Uterus (tissue), 4 donors: ENCODE results near the gene CLDN20. TPM values are rescaled to one million over a fixed set of nuclear protein-coding genes. Genes with fewer than 3 reads are reported as not detected.

ENCODE experiments used
- DNase-seq, 2 donors: peaks; one replicate each; pipeline ENCODE4 v3.0.0-alpha.2; 2019 to 2020
- H3K27ac ChIP-seq, 2 donors: fragments of 200-600 bp; sonication (generic); 1 replicate in 1 of 2; 2 replicates in 1 of 2; pipeline ENCODE4 v1.5.1; 2016 to 2018
- H3K27me3 ChIP-seq, 2 donors: fragments of 200-600 bp; sonication (generic); one replicate each; pipeline ENCODE4 v1.5.1; 2018 to 2019; ENCODE audit warnings: control low read depth in 1 of 2
- H3K36me3 ChIP-seq, 2 donors: fragments of 200-600 bp; sonication (generic); one replicate each; pipeline ENCODE4 v1.5.1; 2019; ENCODE audit warnings: control low read depth in 1 of 2
- H3K4me1 ChIP-seq, 2 donors: fragments of 200-600 bp; sonication (generic); one replicate each; pipeline ENCODE4 v1.5.1; 2018 to 2019; ENCODE audit warnings: control low read depth in 1 of 2
- H3K4me3 ChIP-seq, 2 donors: fragments of 200-600 bp; sonication (generic); 1 replicate in 1 of 2; 2 replicates in 1 of 2; pipeline ENCODE4 v1.5.1; 2018 to 2019; ENCODE audit warnings: mild to moderate bottlenecking in 1 of 2
- H3K9me3 ChIP-seq, 2 donors: fragments of 200-600 bp; sonication (generic); one replicate each; pipeline ENCODE4 v1.5.1; 2019; ENCODE audit warnings: control low read depth in 1 of 2
- POLR2A ChIP-seq, 2 donors: fragments of 450-650 bp; IDR thresholded peaks; one replicate each; pipeline ENCODE4 v1.6.1; 2016; ENCODE audit warnings: antibody characterized with exemption in 2 of 2, mild to moderate bottlenecking in 1 of 2, moderate library complexity in 1 of 2
- intact Hi-C: fragments of 100-400 bp; cut with DNase I; formaldehyde crosslinking; loops from one replicate; pipeline ENCODE4 v1.15.1; 2023; ENCODE audit warnings: low total_unique reads
- total RNA-seq, 4 donors: library from RNA; depleted of rRNA in 3 of 4; stranded (reverse); fragments of >200 nt in 3 of 4; gene quantifications; one replicate each; pipeline versions ENCODE4 v1.1.0 to v1.2.4, GENCODE V29; 2014 to 2023
- TF ChIP-seq, protein P1 (sequence below), 4 experiments: fragments of 200-600 bp in 2 of 4; fragments of 450-650 bp in 2 of 4; sonication (generic) in 2 of 4; IDR thresholded peaks; one replicate each; pipeline ENCODE4 v1.5.1; 2016 to 2019; ENCODE audit warnings: antibody characterized with exemption in 4 of 4, mild to moderate bottlenecking in 2 of 4, moderate library complexity in 1 of 4
- donor health status: DM: yes; HTN: yes; CAD: no.

Gene CLDN20
- total RNA-seq, 4 donors from 2014 or later = 1.5 TPM; not detected in 3

DNA sequence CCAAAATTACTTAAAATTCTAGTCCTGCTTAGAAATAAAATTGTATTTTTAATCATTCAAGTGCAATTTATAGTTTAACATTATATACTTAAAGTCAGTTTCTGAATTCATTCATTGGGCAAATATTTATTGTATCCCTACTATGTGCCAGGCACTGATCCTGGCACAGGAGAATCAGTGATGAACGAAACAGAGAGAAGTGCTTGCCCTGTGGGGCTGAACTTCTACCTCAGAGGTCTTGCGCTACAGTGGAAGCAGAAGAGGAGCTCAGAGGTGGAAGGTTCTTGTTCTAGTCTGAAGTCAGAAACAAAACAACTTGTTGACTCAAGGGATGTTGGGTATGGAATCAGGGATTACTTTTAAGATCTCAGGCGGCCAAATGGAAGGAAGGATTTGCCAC is 6.0 kb downstream of the CLDN20 start:
- Histone ChIP-seq H3K36me3 (no peaks in the 10 kb centered on the region), H3K27me3 (no peaks in the 10 kb centered on the region), H3K4me3 (no peak overlapping the region), H3K9me3 (no peaks in the 10 kb centered on the region), H3K27ac (no peak overlapping the region), H3K4me1 (peaks cover 11 to 12% of the 10 kb centered on the region in 2 donors)
- DNase-seq = no peak
- no peak for TF ChIP-seq POLR2A (IDR thresholded peaks at IDR 0.05)
- TF ChIP-seq, protein P1, sequence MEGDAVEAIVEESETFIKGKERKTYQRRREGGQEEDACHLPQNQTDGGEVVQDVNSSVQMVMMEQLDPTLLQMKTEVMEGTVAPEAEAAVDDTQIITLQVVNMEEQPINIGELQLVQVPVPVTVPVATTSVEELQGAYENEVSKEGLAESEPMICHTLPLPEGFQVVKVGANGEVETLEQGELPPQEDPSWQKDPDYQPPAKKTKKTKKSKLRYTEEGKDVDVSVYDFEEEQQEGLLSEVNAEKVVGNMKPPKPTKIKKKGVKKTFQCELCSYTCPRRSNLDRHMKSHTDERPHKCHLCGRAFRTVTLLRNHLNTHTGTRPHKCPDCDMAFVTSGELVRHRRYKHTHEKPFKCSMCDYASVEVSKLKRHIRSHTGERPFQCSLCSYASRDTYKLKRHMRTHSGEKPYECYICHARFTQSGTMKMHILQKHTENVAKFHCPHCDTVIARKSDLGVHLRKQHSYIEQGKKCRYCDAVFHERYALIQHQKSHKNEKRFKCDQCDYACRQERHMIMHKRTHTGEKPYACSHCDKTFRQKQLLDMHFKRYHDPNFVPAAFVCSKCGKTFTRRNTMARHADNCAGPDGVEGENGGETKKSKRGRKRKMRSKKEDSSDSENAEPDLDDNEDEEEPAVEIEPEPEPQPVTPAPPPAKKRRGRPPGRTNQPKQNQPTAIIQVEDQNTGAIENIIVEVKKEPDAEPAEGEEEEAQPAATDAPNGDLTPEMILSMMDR (IDR thresholded peaks at IDR 0.05) = no peak
- intact Hi-C loops = no loop called here

DNA sequence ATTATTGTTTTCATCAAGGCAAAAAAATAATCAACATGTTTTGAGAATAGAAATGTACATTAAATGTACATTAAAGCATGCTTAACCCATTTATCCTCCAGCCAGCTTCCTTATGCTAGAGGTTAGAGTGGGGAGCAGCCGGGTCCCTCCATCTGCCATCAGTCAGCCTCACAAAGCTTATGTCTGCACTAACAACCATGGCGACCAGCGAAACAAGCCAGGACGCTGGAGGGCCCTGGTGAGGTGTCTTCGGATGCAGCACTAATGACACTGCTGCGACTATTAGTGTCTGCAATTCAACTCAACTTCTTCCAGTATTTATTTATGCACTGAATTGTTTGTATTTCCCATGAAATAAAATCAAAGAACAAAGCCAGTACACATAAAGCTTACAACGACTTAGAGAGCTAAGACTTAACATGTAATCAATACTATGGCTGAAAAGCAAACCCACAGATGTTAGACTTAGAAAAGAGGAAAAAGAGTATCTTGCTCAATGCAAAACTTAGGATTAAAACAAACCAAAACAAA is 6.8 kb downstream of the CLDN20 start:
- no peaks in the 10 kb centered on the region for H3K27me3 ChIP-seq
- H3K9me3 ChIP-seq = no peaks in the 10 kb centered on the region
- no peak for DNase-seq
- H3K4me1 ChIP-seq = peaks cover 11 to 12% of the 10 kb centered on the region in 2 donors
- no peaks in the 10 kb centered on the region for H3K36me3 ChIP-seq
- no peak overlapping the region for H3K27ac ChIP-seq
- no peak overlapping the region for H3K4me3 ChIP-seq
- TF ChIP-seq, protein P1 (IDR thresholded peaks at IDR 0.05) = no peak
- TF ChIP-seq POLR2A (IDR thresholded peaks at IDR 0.05) = no peak
- intact Hi-C loops = no loop called here

DNA sequence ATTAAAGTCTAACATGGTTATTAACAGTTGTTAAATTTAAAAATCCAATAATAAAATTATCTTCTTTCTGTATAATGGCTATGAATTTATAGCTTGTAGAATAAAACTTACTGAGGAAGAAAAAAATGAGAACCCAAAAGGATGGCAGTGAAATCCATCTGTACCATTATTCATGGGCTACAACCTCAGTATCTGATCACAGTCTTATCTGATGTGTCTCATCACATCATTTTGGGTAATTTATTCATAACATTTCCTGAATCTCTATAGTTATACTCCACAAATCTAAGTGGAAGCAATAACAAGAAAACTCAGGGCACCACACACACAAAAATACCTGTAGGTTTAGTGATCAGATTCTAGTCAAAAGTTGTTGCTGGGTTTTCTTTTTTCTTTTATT is 7.3 kb downstream of the CLDN20 start:
- H3K4me1 ChIP-seq = peaks cover 11 to 12% of the 10 kb centered on the region in 2 donors
- TF ChIP-seq, protein P1 (IDR thresholded peaks at IDR 0.05) = no peak
- TF ChIP-seq POLR2A (IDR thresholded peaks at IDR 0.05) = no peak
- H3K36me3 ChIP-seq = no peaks in the 10 kb centered on the region
- intact Hi-C loops = no loop called here
- DNase-seq = no peak
- H3K4me3 ChIP-seq = no peak overlapping the region
- H3K27me3 ChIP-seq = no peaks in the 10 kb centered on the region
- peak overlapping the region in 1 of 2 donors; percentile 81 for H3K27ac ChIP-seq
- no peaks in the 10 kb centered on the region for H3K9me3 ChIP-seq

DNA sequence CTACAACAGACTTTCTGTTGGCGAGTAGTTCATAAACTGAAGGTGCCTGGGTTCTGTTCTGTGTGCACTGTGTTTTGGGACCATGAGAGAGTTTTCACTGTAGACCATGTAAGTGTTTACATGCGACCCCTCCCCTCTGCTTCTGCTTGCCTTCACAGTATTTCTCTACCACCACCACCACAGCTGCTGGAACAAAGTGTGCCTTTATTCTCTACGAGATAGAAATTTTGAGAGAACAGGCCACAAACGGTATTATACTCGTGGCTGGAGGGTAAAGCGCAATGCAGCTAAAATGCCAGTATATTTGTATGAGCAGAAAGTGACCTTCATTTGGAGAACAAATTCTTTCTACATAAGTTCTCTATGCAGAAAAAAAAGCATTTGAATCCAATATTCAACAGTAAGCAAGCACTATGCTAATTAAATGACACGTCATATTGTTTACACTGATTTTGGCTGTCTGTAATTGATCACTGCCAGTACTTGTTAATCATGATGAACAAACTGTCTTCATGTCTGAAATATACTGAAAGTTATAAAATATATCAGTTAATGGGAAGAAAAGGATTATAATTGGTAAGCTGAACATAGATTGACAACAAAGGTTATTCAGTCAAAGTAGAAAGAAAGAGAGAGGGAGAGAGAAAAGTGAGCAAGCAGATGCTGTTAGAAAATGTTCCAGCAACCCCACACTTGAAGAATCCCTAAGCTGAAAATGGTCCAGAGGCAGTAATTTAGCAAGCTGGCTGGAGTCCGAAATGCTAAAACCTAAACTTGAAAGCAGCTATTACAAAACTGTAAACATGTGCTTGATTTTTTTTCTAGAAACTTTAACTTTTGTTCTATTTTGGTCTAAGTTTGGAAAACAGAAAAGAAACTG is 8.8 kb downstream of the CLDN20 start:
- Histone ChIP-seq H3K27ac (peak overlapping the region; percentile 47 to 81), H3K4me1 (peaks cover 11 to 12% of the 10 kb centered on the region in 2 donors), H3K4me3 (no peak overlapping the region), H3K27me3 (no peaks in the 10 kb centered on the region), H3K36me3 (no peaks in the 10 kb centered on the region), H3K9me3 (no peaks in the 10 kb centered on the region)
- intact Hi-C loops = no loop called here
- TF ChIP-seq, protein P1 (IDR thresholded peaks at IDR 0.05) = no peak
- no peak for TF ChIP-seq POLR2A (IDR thresholded peaks at IDR 0.05)
- peak; percentile 49 to 56 for DNase-seq

DNA sequence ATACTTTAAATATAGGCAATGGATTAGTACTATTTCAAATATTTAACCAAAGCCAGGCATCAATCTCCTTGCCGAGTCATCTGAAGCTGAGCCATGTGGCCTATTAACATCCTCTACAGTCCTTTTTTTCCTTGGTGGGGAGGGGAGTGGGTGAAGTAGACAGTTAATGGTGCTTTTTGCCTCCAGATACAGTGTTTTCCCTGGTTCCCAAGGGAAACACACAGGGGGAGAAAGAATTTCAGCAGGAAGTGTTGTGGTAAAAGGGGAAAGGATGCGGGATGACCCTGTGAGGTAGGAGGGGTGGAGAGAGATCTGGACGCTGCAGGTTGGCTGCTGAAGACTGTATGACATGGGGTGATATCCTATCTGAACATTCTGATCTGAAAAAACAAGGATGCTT is 9.6 kb downstream of the CLDN20 start:
- Histone ChIP-seq H3K36me3 (no peaks in the 10 kb centered on the region), H3K27me3 (no peaks in the 10 kb centered on the region), H3K4me3 (no peak overlapping the region), H3K9me3 (no peaks in the 10 kb centered on the region), H3K4me1 (peaks cover 11 to 12% of the 10 kb centered on the region in 2 donors), H3K27ac (peak overlapping the region; percentile 47 to 81)
- no peak for DNase-seq
- intact Hi-C loops = no loop called here
- TF ChIP-seq, protein P1 (IDR thresholded peaks at IDR 0.05) = no peak
- no peak for TF ChIP-seq POLR2A (IDR thresholded peaks at IDR 0.05)
